GM12873 (cell line): ENCODE data around the gene IMP3.
A peak's percentile ranks its signal among the peaks of the same experiment; 100 is the strongest.

Experiments
- TF ChIP-seq, protein P1 (sequence below): IDR thresholded peaks from 2 replicates; pipeline ENCODE4 v1.5.1; 2012; ENCODE audit warnings: low read depth, mild to moderate bottlenecking, moderate library complexity, low read length, control low read depth; ENCODE audit not compliant: insufficient read depth; ENCODE audit errors: missing control alignments

The IMP3 gene

DNA sequence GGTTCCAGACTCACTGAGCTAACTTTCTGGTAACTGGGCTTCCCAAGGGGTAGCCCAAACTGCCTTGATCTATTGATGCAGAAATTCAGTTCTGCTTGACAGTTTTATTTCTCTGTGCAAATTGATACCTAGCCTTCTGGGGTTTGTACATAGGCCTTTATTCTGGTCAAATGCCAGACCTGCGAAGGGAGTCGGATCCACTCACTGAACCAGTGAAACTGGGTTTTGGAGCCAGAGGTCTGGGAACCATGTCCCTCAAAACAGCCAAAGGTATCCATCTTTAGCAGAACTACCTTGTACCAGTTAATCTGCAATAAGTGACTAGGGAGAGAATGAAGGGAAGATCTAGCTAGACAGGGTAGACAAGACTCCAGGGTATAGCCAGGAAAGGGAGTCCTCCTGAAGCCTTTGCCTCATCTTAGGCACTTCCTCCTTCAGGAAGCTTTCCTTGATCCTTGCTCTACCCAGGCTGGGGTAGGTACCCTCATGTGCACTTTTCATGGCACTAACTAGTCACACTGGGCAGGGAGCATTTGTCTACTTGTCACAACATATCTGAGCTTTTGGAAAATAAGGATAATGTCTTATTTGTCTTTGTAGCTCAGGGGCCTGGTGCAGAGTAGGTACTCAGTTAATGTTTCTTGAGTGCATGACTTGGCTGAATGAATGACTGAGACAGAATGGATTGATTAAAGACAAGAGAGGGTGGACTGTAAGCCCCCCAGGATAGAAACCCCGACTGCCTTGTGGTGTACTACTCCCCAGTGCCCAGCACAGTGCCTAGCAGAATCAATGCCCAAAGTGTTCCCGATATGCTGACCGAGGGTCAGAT, 6.3 kb upstream of the IMP3 start:
- TF ChIP-seq, protein P1, sequence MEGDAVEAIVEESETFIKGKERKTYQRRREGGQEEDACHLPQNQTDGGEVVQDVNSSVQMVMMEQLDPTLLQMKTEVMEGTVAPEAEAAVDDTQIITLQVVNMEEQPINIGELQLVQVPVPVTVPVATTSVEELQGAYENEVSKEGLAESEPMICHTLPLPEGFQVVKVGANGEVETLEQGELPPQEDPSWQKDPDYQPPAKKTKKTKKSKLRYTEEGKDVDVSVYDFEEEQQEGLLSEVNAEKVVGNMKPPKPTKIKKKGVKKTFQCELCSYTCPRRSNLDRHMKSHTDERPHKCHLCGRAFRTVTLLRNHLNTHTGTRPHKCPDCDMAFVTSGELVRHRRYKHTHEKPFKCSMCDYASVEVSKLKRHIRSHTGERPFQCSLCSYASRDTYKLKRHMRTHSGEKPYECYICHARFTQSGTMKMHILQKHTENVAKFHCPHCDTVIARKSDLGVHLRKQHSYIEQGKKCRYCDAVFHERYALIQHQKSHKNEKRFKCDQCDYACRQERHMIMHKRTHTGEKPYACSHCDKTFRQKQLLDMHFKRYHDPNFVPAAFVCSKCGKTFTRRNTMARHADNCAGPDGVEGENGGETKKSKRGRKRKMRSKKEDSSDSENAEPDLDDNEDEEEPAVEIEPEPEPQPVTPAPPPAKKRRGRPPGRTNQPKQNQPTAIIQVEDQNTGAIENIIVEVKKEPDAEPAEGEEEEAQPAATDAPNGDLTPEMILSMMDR, result no peak

DNA sequence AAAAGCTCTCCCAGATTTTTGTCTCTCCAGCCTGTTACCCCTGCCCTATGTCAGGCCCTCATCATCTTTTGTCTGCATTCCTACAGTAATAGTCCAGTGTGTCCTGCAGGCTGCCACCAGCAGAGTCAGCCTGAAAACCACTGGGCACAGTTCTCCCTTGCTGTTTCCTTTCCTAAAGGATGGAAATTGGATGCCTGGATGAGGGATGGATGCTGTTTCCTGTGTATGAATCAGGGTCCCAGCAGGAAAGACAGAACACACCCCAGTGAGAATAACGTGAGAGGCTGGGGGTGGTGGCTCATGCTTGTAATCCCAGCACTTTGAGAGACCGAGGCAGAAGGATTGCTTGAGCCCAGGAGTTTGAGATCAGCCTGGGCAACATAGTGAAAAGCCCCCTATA, 4.4 kb upstream of the IMP3 start:
- TF ChIP-seq, protein P1, result no peak

DNA sequence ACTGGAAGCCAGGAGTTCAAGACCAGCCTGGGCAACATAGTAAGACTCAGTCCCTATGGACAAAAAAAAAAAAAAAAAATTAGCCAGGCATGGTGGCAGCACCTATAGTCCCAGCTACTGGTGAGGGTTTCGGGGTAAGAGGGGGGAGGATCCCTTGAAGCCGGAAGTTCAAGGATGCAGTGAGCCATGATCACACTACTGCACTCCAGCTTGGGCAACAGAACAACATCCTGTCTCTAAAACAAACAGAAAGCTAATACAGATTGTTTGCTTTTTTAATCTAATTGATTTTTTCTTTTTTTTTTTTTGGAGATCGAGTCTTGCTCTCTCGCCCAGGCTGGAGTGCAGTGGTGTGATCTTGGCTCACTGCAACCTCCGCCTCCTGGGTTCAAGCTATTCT, 1.6 kb upstream of the IMP3 start:
- TF ChIP-seq, protein P1, result no peak

DNA sequence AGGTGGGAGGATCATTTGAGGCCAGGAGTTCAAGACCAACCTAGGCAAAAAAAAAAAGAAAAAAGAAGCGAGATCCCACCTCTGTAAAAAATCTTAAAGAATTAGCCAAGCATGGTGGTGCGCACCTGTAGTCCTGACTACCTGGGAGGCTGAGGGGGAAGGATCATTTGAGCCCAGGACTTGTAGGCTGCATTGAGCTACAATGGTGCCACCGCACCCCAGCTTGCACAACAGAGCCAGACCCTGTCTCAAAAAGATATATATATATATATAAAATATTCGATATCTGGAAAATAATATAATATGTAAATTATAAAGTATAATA, 1.1 kb upstream of the IMP3 start:
- TF ChIP-seq, protein P1, result no peak

DNA sequence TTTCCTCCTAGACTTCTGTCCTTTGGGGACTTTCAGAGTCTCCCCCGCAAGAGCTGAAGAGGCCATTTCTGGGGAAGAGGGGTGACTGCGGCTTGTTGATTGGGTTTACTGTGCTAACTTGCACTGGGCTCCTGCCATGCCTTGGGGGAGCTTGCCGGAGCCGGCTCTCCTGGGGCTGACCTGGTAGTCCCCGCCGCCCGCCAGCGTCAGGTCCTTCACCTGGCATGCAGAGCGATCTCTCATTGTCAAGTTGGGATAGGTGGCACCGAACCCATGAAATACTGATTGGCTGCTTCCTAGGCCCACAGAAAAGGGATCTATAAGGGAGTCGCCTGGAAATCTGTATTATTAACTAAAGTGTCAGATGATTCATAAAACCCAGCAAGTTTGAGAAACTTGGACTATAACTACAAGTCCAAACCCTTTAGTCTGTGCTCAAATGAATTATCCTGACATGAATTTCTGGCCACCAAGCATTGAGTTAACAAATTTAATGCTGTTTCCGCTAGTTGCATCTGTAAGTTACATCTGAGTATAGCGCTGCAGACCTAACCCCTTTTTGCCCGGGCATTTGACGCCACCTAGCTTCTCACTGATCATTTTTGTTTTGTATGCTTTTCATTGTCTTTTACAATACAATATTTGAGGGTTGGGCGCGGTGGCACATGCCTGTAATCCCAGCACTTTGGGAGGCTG, 607 bp upstream of the IMP3 start:
- TF ChIP-seq, protein P1, result peak; percentile 44

DNA sequence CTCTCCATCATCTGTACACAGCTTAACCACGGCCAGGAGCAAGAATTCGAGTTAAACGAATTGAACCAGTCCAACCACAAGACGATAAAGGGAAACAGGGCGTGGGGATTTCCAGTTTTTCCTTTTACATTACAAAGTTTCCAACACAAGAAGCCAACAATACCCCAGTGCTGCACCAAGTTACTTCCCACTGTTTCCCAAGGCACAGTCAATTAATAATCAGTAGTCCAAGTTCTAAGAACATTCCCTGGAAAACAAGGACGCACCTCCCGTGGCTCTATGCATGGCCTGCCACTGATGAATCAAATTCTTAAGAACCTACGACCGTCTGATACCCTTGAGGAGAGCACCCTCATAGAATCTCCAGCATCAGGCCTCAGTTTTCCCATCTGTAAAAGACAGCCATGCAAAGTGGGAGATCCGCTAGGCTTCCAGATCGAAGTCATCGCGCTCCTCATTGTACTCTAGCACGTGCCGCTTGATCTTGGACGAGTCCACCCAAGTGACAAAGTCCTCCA, 774 bp downstream of the IMP3 start:
- TF ChIP-seq, protein P1, result no peak

DNA sequence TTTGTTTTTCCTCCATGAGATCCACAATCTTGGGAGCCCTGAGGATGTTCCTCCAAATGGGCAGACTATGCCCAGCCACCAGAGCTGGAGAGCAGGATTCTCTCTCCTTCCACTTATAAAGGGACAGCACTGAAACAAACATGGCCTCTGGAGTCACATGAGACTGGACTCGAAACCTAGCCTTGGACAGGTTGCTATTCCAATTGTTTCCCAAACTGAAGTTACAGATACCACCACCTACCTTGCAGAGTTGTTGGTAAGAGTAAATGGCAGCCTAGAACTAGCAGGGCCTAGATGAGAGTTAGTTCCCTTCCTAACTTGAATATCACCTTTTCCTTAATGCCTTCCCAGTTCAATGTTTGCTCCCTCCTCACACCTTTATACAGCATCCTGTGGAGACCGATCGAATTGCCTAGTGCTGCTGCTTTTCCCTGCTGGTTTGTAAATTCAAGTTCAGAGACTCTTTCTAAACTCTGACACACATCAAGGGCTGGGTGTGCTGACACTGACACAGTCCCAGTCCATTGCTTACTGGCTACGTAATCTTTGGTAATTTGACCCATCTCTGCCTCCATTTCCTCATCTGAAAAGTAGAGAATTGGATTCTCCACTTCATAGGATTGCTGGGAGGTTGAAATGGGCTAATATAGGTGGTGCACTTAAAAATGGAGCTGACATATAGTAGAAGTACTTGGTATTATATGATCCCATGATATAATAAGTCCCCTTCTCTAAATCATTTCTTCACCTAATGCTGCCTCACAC, 2.6 kb downstream of the IMP3 start:
- TF ChIP-seq, protein P1, result no peak
